Measurements from ENCODE around the gene RBM38.

Gene RBM38

DNA sequence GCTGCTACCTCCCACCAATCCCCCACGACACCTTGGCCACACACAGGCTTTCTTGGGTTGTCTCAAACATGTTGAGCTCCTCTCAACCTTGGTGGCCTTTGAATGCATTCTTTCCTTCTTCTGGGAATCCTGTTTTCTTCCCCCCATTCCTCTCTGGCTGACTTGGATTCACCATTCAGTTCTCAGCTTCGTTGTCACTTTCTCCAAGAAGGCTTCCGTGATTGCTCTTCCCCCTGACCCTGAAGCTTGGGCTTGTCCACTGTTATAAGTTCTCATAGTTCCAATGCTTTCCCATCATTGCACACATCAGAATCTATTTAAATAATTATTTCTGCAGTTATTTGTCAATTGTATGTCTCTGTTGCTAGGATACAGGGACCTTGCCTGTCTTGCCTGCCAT is 64.2 kb downstream of the RBM38 start:
- no peak for DNase-seq (ENCODE audit: low read depth)

DNA sequence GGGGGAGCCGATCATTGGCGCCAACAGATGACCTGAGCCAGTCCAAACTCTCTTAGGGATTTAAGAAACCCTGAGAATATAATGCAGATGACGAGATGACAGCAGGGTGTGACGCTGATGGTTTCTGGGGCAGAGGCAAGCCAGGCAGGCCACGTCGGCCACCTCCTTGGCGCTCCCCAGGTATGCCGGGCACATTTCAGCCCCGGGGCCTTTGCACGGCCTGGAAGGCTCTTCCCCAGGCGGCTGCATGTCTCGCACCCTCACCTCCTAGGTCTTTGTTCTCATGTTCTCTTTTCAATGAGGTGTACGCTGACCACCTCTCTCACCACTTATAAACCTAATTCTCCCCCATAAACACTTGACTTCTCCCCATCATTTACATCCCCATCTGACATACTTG is 64.9 kb downstream of the RBM38 start:
- no peak for DNase-seq (ENCODE audit: low read depth)

DNA sequence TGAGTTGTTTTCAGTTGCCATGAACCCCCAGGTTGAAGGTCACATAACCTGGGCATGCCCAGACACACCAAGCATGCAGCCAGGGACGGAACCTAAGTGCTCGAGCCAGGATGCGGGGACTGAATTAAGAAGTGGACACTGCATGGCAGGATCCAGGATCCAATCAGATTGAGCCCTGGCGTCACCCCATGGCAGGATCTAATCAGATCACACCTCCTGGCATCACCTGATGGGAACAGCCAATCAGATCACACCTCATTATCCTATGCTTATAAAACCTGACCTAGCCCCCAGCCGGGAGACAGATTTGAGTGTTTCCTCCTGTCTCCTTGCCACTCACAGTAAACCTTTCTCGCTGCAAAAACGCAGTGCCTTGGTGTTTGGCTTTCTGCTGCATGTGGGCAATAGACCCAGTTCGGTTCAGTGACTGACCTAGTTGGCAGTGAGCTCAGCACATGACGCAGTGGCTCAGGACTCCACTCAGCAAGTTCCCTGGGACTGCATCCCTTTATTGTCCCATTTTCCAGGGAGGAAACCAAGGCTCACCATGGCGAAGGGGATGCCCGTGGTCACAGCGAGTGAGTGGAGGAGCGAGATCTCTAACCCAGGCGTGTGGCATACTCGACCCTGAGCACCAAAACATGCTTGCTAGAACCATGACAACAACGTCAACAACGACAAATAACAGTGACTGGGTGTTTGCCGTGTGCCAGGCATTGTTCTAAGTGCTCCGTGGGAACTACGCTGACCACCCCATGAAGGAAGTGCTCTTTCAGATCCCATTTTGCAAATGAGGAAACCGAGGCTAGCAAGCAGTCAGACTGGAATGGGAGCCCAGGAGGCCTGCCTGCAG is 66.3 kb downstream of the RBM38 start:
- DNase-seq (ENCODE audit: low read depth), result no peak

DNA sequence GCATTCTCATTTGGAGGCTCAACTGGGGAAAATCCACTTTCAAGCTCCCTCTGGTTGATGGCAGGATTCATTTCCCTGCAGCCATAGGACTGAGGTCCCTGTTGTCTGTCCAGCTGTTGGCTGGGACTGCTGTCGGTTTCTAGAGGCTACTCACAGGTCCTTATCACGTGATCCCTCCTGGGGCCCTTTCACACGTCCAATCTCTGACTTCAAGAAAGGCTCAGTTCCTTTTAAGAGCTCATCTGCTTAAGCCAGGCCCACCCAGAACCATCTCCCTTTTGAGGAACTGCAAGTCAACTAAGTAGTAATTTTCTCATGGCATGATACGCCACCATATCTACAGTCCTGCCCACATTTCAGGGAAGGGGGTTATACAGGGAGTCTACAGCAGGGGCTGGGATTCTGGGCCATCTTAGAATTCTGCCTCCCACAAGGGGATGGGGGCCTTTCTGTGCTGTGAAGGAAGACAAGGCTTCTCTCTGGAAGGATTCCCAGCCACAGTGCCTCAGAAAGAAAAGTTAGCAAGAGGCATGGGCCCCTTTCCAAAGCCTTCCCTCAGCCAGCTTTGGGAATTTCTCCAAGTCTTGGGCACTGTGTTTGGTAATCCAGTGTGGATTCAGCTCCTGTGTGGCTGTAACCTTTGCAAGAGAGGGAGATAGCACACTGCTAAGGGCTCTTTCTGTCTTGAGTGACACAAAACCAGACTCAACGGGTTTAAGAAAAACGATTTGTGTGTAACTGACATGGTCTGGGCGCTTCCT is 67.4 kb downstream of the RBM38 start:
- DNase-seq (ENCODE audit: low read depth), result no peak
